ENCODE data around the gene PHC3.

GRCh38 chr3:170044271-170044670 lies 137.3 kb downstream of the PHC3 start:
- TF ChIP-seq POLR2AphosphoS5 (IDR thresholded peaks at IDR 0.05) (no peak), POLR2A (IDR thresholded peaks at IDR 0.05) (no peak)

All from spleen (tissue), 3 donors.